Heart left ventricle (tissue), 13 donors: ENCODE results near the gene KRTAP10-5.

Source experiments
- CTCF ChIP-seq, 12 donors: fragments of 200-600 bp; sonication (generic) in 4 of 12; IDR thresholded peaks; one replicate each; pipeline versions ENCODE4 v1.5.0 to v1.8.0; 2018 to 2022; ENCODE audit warnings: antibody characterized with exemption in 12 of 12, mild to moderate bottlenecking in 5 of 12
- POLR2A ChIP-seq, 2 donors: fragments of 450-650 bp; IDR thresholded peaks; one replicate each; pipeline ENCODE4 v1.6.1; 2017; ENCODE audit warnings: antibody characterized with exemption in 2 of 2, mild to moderate bottlenecking in 2 of 2, moderate library complexity in 2 of 2
- donor health status: ischemic (EF 13 %, LVEDD 7.1; RV severe dilation, severe dysfunction).
- donor health status: DM: no; HTN: yes; CAD: no.
- donor health status: DM: no; HTN: no; CAD: no.
- donor health status: ischemic (EF 25% LVEDD 6.9; RV normal size, moderate dysfunction).
- donor health status: ischemic (EF 25% LVEDD 5.7; RV mildly dilated, moderate dysfunction).
- donor health status: ischemic (EF 35%, LVEDD 5.7; RV mildly dilated, moderate dysfunction).
- donor health status: nonischemic (EF 11% LVEDD 7.7; RV severe dilation, severe dysfunction).
- donor health status: DM: yes; HTN: yes; CAD: no.
- donor health status: PGD.
- donor health status: ischemic (EF 29% LVEDD 5.4; RV normal size, mild dysfunction).
- donor health status: nonischemic (EF 23%, LVEDD 6.1; RV moderate dilation, normal function).

DNA sequence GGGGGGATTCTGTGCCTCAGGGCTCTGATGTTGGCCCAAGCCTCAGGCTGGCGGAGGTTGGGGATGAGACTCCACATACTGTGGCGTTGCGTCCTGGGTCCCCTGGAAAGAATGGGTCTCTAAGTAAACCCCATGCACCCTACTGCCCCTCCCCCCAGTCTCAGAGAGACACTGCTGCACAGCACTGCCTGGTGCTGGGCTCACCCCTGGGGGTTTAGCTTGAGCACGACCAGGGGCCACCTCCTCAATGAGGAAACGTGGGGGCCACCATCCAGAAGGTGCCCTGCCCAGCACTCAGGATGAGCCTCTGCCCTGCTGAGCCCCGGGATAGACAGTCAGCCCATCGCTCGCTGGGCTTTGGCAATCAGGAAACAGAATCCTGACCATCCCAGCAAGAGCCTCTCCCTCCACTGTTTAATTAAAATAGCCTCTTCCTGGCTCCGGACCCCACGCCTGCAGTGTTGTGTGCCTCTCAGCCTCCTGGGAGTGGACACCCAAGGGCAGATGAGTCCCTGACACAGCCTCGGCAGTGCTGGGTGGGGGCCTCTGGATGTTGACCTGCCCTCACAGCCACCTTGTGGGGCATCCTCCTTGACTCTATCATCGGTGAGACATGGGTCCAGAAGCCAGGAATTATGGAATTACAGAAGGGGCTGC is 10.4 kb downstream of the KRTAP10-5 start:
- TF ChIP-seq CTCF (IDR thresholded peaks at IDR 0.05) (no peak), POLR2A (IDR thresholded peaks at IDR 0.05) (no peak)
